RCC 7860 (cell line): ENCODE measurements around the gene DNMT3B.
"Not testable (repeated sequence)": the region's sequence is repeated elsewhere in the genome, so short reads cannot be mapped to it uniquely, and the experiment has no call there.

Source experiments
- DNase-seq: peaks from one replicate; pipeline ENCODE4 v3.0.0-alpha.2; 2015; ENCODE audit warnings: low spot score
- FAIRE-seq: peaks from 2 replicates; lab custom pipeline; 2012; peaks lifted over from hg19 to GRCh38; lab: Jason Lieb, UNC

DNMT3B gene

GRCh38 chr20:32761831-32762753, at the start of gene DNMT3B:
Gene DNMT3B, plus strand, starts transcription at chr20:32762385. Its CDS starts 17,939 bp downstream, at chr20:32780324.
- peak; percentile 52 for DNase-seq
- FAIRE-seq = no peak

- no peak for DNase-seq
- FAIRE-seq = no peak
Observed at GRCh38 chr20:32718749-32719348, 43.3 kb upstream of the DNMT3B start.

DNA sequence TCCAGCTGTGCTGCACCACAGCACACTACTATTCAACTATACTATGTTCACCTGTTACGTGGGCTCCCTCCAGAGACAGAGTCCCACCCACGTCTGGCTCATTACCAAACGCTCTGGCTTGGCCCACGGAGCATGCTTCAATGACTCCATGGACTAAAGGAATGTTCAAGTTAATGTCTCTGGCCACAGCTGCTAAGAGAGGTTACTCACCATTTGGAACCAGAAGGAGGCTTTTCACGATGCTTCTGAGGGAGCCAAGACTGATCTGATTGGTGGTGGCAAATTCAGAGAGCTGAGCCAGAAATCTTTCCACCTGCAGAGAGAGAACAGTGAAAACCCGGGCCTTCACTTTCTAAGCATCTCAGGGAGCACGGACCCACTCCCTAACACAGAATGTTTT, 34.5 kb upstream of the DNMT3B start:
- FAIRE-seq = peak; percentile 91
- DNase-seq = peak; percentile 85

DNA sequence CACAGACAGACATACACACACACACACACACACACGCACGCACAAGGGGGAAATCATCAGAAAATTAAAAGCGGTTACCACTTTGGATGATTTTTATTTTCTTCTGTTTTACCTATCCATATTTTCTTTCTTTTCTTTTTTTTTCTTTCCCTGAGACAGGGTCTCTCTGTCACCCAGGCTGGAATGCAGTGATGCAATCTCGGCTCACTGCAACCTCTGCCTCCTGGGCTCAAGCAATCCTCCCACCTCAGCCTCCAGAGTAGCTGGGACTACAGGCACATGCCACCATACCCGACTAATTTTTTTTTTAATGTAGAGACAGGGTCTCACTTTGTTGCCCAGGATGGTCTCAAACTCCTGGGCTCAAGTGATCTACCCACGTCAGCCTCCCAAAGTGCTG, 33.8 kb upstream of the DNMT3B start:
- not testable (repeated sequence) for FAIRE-seq, DNase-seq

DNA sequence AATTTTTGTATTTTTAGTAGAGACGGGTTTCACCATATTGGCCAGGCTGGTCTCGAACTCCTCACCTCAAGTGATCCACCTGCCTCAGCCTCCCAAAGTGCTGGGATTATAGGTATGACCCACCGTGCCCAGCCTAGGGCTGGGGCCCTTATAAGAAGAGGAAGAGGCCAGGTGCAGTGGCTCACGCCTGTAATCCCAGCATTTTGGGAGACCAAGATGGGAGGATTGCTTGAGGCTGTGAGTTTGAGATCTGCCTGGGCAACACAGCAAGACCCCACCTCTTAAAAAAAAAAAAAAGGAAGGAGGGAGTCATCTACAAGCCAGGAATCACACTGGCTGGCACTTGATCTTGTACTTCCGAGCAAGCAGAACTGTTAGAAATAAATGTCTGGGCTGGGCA, 32.9 kb upstream of the DNMT3B start:
- not testable (repeated sequence) for DNase-seq, FAIRE-seq

DNA sequence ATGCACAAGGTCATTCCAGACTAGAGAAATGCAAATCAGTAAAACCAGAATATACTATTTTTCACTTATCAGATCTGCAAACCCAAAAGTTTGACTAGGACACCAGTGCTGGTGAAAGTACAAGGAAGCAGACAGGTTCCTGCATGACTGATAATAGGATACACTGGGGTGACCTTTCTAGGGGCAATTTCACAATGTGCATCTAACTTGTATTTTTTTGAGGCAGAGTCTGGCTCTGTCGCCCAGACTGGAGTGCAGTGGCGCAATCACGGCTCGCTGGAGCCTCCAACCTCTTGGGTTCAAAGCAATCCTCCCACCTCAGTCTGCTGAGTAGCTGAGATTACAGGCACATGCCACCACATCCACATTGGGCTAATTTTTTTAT, 30.3 kb upstream of the DNMT3B start:
- FAIRE-seq (no peak), DNase-seq (no peak)

DNA sequence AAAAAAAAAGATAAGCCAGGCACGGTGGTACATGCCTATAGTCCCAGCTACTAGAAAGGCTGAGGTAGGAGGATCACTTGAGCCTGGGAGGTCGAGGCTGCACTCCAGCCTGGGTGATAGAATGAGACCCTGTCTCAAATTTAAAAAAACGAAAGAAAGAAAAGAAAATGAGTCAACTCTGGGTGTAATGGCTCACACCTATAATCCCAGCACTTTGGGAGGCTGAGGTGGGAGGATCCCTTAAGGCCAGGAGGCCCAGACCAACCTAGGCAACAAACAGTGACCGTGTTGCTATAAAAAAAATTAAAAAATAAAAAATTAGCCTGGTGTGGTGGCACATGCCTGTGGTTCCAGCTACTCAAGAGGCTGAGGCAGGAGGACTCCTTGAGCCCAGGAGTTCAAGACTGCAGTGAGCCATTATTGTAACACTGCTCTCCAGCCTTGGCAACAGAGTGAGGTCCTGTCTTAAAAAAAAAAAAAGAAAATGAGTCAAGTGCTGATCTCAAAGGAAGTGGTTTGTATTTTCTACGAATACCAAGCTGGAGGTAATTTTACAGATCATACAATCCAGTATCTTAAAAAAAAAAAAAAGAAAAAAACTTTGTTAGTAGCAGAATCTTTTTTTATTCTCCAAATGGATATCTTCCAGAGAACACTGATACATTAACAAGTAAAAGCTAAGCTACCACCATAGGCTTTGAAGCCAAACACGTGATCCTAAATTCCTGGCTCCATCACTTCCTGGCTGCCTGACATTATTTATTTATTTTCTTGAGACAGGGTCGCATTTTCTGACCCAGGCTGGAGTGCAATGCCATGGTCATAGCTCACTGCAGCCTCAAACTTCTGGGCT, 24.6 kb upstream of the DNMT3B start:
- DNase-seq = peak; percentile 69

DNA sequence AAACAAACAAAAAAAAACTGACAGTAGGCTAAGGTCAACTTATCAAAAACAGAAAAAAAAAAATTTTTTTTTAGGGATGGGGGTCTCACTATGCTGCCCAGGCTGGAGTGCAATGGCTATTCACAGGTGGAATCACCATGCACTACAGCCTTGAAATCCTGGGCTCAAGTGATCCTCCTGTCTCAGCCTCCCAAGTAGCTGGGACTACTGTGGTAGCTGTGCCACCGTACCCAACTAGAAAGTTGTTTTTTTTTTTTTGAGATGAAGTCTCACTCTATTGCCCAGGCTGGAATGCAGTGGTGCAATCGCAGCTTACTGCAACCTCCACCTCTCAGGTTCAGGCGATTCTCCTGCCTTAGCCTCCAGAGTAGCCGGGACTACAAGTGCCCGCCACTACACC, 21.0 kb upstream of the DNMT3B start:
- DNase-seq (no peak), FAIRE-seq (no peak)

More for the DNA sequence above, 24.6 kb upstream of the DNMT3B start:
- FAIRE-seq = peak; percentile 78

GRCh38 chr20:32742322-32743236, 19.6 kb upstream of the DNMT3B start:
- FAIRE-seq (no peak), DNase-seq (no peak)

DNA sequence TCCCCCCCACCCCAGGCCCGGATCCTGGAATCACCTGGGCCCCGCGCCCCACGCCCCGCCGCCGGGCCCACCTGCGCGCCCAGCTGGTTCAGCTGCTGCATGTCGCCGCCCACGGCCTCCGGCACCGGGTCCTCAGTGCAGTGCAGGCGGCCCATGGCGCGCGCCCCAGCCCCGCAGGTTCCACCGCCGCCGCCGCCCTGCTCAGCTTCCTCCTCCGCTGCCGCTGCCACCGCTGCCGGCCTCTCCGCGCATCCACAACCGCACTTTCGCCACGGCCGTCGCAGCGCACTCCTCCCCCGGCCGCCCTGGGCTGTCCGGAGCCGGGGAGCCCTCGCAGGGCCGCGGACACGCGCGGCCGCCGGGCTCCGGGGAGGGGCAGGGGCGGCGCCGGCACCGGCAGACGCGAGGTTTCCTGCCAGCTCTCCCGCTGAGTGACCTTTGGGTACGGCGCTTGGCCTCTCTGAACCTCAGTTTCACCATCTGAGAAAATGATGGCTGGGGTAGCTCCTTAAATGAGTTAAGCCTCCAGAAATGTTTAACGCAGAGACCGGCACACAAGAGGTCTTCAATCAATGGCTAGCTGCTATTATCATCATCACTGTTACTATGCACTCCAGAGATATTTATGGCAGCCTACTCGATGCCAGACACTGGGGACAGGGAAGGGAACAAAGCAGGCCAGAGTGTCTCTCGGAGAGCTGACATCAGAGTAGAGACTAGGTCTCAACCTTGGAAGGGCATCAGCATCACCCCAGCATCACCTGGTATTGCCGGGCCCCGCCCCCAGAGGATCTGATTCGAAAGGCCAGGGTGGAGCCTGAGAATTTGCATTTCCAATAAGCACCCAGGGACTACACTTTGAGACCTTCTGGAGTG, 18.7 kb upstream of the DNMT3B start, which contains the start of gene COMMD7:
COMMD7 (minus strand) TSS at position 231 of the 876 bp plus-strand sequence; CDS start at position 155, 76 bp downstream.
- DNase-seq (peak; percentile 43), FAIRE-seq (no peak)

DNA sequence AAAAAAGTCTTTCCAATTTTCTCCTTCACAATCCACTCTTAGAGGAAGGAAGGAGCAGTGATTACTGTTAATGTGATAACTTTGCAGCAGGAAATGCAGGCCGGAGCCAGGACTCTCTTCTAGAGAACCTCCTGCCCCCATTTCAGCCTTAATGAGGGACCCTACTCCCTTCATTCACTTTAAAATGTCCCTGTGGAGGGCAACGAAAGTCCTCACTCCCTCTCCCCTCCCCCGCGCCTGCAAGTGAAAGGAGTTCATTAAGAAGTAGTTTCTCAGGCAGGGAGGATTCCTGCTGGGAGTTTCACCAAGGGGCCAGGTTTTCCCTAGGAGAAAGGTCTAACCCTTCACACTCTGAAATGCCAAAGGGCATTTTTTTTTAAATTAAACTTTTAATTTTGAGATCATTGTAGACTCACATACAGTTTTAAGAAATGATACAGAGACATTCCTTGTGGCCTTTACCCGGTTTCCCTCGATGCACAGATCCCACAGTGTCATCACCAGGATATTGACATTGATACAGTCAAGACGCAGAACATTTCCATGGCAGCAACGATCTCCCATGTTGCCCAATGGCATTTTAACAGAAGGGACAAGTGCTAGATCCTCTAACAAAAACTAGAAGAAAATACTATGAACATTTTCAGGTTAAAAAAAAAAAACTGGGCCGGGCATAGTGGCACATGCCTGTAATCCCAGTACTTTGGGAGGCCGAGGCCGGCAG, 12.1 kb upstream of the DNMT3B start:
- FAIRE-seq (no peak), DNase-seq (no peak)

DNA sequence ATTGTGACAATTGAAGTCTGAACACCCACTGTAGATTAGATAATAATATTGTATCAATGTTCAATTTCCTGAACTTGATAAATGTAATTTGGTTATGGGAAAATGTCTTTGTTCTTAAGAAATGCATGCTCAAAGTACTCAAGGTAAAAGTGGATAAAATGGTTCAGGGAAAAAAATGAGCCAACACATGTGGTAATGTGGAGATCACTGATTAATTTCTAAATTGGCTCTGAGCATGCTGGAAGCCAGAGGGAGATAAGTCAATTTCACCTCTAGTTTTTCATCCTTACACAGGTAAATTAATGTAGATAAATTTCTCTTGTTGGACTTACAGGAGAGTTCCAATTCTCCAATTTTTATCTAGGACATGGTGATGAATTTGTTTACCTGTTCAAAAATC, 10.9 kb upstream of the DNMT3B start:
- FAIRE-seq (no peak), DNase-seq (no peak)

DNA sequence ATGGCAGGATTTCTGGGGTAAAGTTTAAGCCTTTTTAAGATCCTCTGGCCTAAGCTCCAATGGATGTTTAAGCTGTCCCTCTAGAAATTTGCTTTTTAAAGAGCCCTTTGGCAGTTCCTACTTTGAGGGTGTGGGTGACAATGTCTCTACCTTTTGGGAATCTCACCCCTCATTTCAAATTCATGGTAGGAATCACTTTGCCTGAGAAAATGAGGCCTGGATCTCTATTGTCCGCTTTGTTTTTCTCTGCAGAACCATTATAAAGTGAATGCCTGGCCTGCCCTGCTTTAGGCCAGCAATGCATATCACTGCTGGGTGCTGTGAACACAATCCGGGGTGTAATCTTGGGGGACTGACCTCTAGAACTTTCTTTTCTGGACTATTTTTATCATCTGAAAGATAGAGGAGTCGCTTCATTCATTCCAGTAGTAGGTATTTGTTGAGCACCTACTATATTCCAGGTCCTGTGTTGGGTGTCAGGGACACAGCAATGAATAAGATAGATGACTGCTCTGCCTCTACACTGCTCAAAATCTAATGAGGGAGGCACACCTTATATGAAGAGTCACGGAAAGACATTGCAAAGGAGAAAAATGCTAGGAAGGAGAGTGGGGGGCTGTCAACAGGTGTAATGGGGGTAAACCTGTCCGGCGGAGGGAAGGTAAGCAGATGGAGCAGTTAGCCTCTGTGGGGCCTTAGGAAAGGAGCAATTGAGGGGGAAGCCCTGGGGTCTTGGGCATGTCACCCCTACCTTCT, 10.3 kb upstream of the DNMT3B start:
- no peak for FAIRE-seq
- no peak for DNase-seq

DNA sequence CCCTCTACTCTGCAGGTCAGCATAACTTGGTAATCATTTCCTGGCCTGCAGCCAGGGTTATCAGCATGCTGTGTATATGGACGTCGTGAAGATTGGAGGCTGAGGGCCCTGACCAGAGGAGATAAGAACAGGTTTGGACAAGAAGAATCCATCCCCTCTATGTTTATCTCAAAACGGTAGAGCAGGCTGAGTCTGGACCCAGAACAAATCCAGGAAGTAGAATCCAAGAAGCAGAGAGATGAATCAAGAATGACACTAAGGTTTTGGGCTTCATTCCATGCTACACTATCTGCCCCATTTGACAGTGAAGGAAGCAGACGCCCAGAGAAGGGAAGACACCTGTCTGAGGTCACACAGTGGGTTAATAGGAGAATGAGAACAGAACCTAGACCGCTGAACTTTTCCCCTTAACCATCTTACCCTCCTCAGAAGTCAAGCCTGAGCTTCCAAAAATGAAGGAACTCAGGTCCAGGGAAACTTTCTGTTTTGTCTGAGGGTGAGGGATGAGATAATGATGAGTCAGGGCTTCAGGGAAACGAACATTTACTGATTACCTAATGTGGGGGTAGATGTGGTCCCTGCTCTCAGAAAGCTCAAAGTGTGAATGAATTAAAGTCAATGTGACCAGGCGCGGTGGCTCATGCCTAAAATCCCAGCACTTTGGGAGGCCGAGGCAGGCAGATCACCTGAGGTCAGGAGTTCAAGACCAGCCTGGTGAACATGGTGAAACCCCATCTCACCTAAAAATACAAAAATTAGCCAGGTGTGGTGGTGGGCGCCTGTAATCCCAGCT, 9.5 kb upstream of the DNMT3B start:
- peak; percentile 93 for FAIRE-seq
- peak; percentile 93 for DNase-seq

DNA sequence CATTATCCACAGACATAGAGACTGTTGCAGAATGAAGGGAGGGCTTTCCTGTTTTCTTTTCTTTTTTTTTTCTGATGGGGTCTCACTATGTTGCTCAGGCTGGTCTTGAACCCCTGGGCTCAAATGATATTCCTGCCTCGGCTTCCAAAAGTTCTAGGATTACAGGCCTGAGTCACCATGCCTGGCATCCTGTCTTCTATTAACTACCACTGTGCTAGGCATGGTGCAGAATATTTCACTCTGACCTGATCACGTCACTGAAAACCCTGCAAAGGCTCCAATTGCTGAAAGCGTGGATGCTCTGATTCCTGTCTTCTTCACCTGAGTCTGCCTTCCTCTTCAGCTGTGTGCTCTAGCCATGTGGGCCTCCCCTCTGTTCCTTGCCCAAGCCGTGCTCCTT, 8.5 kb upstream of the DNMT3B start:
- DNase-seq (peak; percentile 71), FAIRE-seq (peak; percentile 67)

DNA sequence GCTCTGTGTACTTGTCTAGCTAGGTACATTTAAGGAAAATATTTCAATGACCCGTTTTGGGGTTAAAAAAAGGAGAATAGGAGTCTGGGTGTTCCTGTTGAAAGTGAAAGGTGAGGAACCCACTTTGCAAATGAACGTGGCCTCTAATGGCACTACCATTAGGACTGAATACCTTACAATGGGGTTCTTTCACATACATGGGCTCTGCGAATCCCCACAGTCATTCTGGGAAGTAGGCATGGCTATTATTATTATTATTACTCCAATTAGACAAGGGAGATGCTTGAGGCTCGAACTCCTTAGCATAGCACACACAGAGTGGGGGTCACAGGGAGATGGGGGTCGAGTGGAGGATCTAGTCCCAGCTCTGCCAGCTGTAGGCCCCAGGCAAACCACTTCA, 6.0 kb upstream of the DNMT3B start:
- FAIRE-seq = no peak
- no peak for DNase-seq

DNA sequence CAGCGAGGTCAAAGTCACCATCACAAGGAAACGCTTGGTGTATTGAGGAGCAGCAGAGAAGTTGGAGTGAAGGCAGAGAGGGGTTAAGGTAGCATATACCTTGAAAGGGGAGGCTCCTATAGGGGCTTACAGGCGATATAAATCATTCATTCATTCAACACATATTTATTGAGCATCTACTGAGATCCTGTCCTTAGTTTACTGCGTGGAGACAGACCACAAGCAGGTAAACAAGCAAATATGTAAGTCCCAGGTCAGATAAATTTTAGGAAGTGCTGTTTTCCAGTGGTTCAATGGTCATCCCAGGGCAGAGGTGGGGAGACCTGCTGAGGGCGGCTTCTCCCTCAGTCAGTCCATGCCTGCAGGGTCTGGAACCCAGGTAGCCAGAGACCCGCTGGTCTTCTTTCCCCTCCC, 761 bp upstream of the DNMT3B start:
- DNase-seq (no peak), FAIRE-seq (no peak)
